ENCODE data around the gene CDC42BPB. TPM values are rescaled to one million over a fixed set of nuclear protein-coding genes. Genes with fewer than 3 reads are reported as not detected.

Gene CDC42BPB
- total RNA-seq, 1 donor from 2014 or later, result 116 TPM

DNA sequence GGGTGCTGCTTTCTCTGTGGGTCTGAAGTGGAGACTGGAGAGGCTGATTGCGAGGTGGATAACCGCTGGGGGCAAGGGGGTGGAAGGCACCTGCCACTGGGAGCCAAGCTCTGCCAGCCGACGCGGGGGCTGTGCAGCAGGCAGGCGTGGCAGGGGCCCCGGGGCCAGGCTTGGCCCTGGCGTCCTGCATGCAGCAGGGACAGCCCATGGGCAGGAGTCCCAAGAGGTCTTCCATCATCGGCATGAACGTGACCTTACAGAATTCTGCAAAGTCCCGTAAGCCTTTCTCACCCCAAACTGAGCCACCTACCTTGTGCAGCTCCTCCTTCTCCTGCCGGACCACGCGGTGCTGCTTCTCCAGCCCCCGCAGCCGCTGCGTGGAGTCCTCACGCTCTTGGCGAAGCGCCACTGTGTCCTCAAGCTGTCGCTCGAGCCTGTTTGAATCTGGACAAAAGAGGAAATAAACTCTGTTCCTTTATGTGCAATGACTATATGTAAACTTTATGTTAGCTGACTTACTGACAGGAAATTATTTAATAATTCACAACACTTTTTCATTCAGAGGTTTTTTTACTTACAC lies 83.6 kb downstream of the CDC42BPB start:
- H2AFZ ChIP-seq (ENCODE audit: low read depth, low read length), result no peak overlapping the region
- H3K4me1 ChIP-seq (ENCODE audit: insufficient read depth, low read length), result no peaks in the 10 kb centered on the region
- Mint-ChIP-seq H3K4me1 (ENCODE audit: low read depth, unreplicated experiment) (peaks cover 1% of the 10 kb centered on the region), H3K4me3 (ENCODE audit: unreplicated experiment) (no peak overlapping the region), H3K36me3 (ENCODE audit: low read depth, unreplicated experiment) (peaks cover 21% of the 10 kb centered on the region), H3K27ac (ENCODE audit: unreplicated experiment) (no peak overlapping the region), H3K9me3 (ENCODE audit: unreplicated experiment) (no peaks in the 10 kb centered on the region), H3K27me3 (ENCODE audit: low read depth, unreplicated experiment) (no peaks in the 10 kb centered on the region)
- peaks cover 63% of the 10 kb centered on the region for H4K20me1 ChIP-seq (ENCODE audit: insufficient read depth, low read length)
- H3K27ac ChIP-seq (ENCODE audit: low read depth, low read length), result no peak overlapping the region
- no peak overlapping the region for H3K4me2 ChIP-seq (ENCODE audit: low read length)
- H3K9me3 ChIP-seq (ENCODE audit: insufficient read depth, low read depth, low read length), result no peaks in the 10 kb centered on the region
- no peaks in the 10 kb centered on the region for H3K79me2 ChIP-seq (ENCODE audit: insufficient read depth, low read length)
- H3K9ac ChIP-seq (ENCODE audit: low read length), result no peak overlapping the region
- TF ChIP-seq CTCF (IDR thresholded peaks at IDR 0.05; ENCODE audit: insufficient read depth, low read depth, low read length) (no peak), EZH2 (IDR thresholded peaks at IDR 0.05; ENCODE audit: insufficient read depth, low read length) (no peak)
- peaks cover 57% of the 10 kb centered on the region for H3K36me3 ChIP-seq (ENCODE audit: insufficient read depth, low read length)
- H3K4me3 ChIP-seq (ENCODE audit: insufficient read depth, low read depth, low read length), result no peak overlapping the region
- H3K27me3 ChIP-seq (ENCODE audit: insufficient read depth, low read length), result no peaks in the 10 kb centered on the region
- no peak for FAIRE-seq
- no peak for DNase-seq (ENCODE audit: low read depth)

DNA sequence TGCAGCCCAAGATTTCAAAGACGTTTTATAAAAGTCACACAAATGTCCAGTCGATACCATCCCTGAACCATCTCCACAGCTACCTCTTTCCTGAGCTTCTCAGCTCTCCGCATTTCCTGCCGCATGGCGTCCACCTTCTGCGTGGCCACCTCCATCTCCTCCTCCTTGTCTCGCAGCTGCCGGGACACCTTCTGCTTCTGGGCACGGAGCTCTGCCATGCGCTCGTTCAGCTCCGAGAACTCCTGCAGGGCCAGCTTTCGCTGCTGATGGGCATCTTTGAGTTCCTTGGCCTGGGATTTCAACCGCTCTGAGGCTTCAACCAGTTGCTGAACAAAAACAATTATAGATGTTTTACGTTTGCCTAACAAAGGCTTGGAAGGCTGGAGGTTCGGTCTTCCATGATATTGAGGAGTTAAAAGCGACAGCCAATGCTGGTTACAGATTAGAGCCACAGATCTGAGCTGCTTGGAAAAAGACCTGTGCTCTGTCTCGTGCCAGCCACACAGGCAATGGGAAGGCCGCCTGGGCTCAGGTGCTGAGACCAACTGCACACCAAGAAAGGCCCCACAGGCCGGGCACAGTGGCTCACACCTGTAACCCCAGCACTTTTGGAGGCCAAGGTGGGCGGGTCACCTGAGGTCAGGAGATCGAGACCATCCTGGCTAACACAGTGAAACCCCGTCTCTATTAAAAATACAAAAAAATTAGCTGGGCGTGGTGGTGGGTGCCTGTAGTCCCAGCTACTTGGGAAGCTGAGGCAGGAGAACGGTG lies 85.3 kb downstream of the CDC42BPB start:
- Mint-ChIP-seq H3K27ac (ENCODE audit: unreplicated experiment) (no peak overlapping the region), H3K4me1 (ENCODE audit: low read depth, unreplicated experiment) (peaks cover 1% of the 10 kb centered on the region), H3K27me3 (ENCODE audit: low read depth, unreplicated experiment) (no peaks in the 10 kb centered on the region), H3K4me3 (ENCODE audit: unreplicated experiment) (no peak overlapping the region), H3K9me3 (ENCODE audit: unreplicated experiment) (no peaks in the 10 kb centered on the region), H3K36me3 (ENCODE audit: low read depth, unreplicated experiment) (peaks cover 27% of the 10 kb centered on the region)
- Histone ChIP-seq H2AFZ (ENCODE audit: low read depth, low read length) (no peak overlapping the region), H3K27ac (ENCODE audit: low read depth, low read length) (no peak overlapping the region), H3K36me3 (ENCODE audit: insufficient read depth, low read length) (peaks cover 58% of the 10 kb centered on the region), H3K9ac (ENCODE audit: low read length) (no peak overlapping the region), H3K9me3 (ENCODE audit: insufficient read depth, low read depth, low read length) (no peaks in the 10 kb centered on the region), H3K4me1 (ENCODE audit: insufficient read depth, low read length) (no peaks in the 10 kb centered on the region), H3K79me2 (ENCODE audit: insufficient read depth, low read length) (no peaks in the 10 kb centered on the region), H3K27me3 (ENCODE audit: insufficient read depth, low read length) (no peaks in the 10 kb centered on the region), H3K4me3 (ENCODE audit: insufficient read depth, low read depth, low read length) (no peak overlapping the region), H4K20me1 (ENCODE audit: insufficient read depth, low read length) (peaks cover 56% of the 10 kb centered on the region), H3K4me2 (ENCODE audit: low read length) (no peak overlapping the region)
- TF ChIP-seq CTCF (IDR thresholded peaks at IDR 0.05; ENCODE audit: insufficient read depth, low read depth, low read length) (no peak), EZH2 (IDR thresholded peaks at IDR 0.05; ENCODE audit: insufficient read depth, low read length) (no peak)
- no peak for DNase-seq (ENCODE audit: low read depth)
- FAIRE-seq, result no peak

- no peaks in the 10 kb centered on the region for H3K4me1 ChIP-seq (ENCODE audit: insufficient read depth, low read length)
- H3K4me3 ChIP-seq (ENCODE audit: insufficient read depth, low read depth, low read length), result no peak overlapping the region
- TF ChIP-seq CTCF (IDR thresholded peaks at IDR 0.05; ENCODE audit: insufficient read depth, low read depth, low read length), result no peak
- TF ChIP-seq EZH2 (IDR thresholded peaks at IDR 0.05; ENCODE audit: insufficient read depth, low read length), result no peak
- no peak overlapping the region for H3K4me2 ChIP-seq (ENCODE audit: low read length)
- no peak for DNase-seq (ENCODE audit: low read depth)
- no peak overlapping the region for H2AFZ ChIP-seq (ENCODE audit: low read depth, low read length)
- no peaks in the 10 kb centered on the region for H3K9me3 ChIP-seq (ENCODE audit: insufficient read depth, low read depth, low read length)
- no peaks in the 10 kb centered on the region for H3K79me2 ChIP-seq (ENCODE audit: insufficient read depth, low read length)
- no peak overlapping the region for H3K4me3 Mint-ChIP-seq (ENCODE audit: unreplicated experiment)
- peaks cover 1% of the 10 kb centered on the region for H3K4me1 Mint-ChIP-seq (ENCODE audit: low read depth, unreplicated experiment)
- H3K9ac ChIP-seq (ENCODE audit: low read length), result no peak overlapping the region
- no peak for FAIRE-seq
- peaks cover 51% of the 10 kb centered on the region for H4K20me1 ChIP-seq (ENCODE audit: insufficient read depth, low read length)
- no peak overlapping the region for H3K27ac Mint-ChIP-seq (ENCODE audit: unreplicated experiment)
- H3K36me3 Mint-ChIP-seq (ENCODE audit: low read depth, unreplicated experiment), result peaks cover 26% of the 10 kb centered on the region
- no peak overlapping the region for H3K27ac ChIP-seq (ENCODE audit: low read depth, low read length)
- no peaks in the 10 kb centered on the region for H3K27me3 Mint-ChIP-seq (ENCODE audit: low read depth, unreplicated experiment)
- H3K9me3 Mint-ChIP-seq (ENCODE audit: unreplicated experiment), result no peaks in the 10 kb centered on the region
- H3K36me3 ChIP-seq (ENCODE audit: insufficient read depth, low read length), result peaks cover 55% of the 10 kb centered on the region
- no peaks in the 10 kb centered on the region for H3K27me3 ChIP-seq (ENCODE audit: insufficient read depth, low read length)
Measured at GRCh38 chr14:102971314-102971713, 86.0 kb downstream of the CDC42BPB start.
